ENCODE data around the gene GABRP. TPM values are rescaled to one million over a fixed set of nuclear protein-coding genes. Genes with fewer than 3 reads are reported as not detected.
"Not testable (repeated sequence)": the region's sequence is repeated elsewhere in the genome, so short reads cannot be mapped to it uniquely, and the experiment has no call there.

GABRP gene
- total RNA-seq, 1 experiment from 2014 or later: not detected

GRCh38 chr5:170750791-170751190 lies 32.7 kb upstream of the GABRP start:
- CTCF ChIA-PET: interaction anchor here (0.6 to 16.7 kb wide), 9 partner anchors 19 to 580 kb away, joined by 3 to 992 read pairs (median 3); partner anchors contain the start of gene GABRP
- no peak overlapping the region for H3K4me3 Mint-ChIP-seq (ENCODE audit: unreplicated experiment)
- intact Hi-C loops (cut with micrococcal nuclease): no loop called here
- TF ChIP-seq, protein P1, sequence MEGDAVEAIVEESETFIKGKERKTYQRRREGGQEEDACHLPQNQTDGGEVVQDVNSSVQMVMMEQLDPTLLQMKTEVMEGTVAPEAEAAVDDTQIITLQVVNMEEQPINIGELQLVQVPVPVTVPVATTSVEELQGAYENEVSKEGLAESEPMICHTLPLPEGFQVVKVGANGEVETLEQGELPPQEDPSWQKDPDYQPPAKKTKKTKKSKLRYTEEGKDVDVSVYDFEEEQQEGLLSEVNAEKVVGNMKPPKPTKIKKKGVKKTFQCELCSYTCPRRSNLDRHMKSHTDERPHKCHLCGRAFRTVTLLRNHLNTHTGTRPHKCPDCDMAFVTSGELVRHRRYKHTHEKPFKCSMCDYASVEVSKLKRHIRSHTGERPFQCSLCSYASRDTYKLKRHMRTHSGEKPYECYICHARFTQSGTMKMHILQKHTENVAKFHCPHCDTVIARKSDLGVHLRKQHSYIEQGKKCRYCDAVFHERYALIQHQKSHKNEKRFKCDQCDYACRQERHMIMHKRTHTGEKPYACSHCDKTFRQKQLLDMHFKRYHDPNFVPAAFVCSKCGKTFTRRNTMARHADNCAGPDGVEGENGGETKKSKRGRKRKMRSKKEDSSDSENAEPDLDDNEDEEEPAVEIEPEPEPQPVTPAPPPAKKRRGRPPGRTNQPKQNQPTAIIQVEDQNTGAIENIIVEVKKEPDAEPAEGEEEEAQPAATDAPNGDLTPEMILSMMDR (IDR thresholded peaks at IDR 0.05; ENCODE audit: unreplicated experiment): no peak
- POLR2A ChIA-PET: no interaction called here
- no peaks in the 10 kb centered on the region for H3K36me3 Mint-ChIP-seq (ENCODE audit: insufficient read depth, unreplicated experiment)
- H3K27me3 Mint-ChIP-seq (ENCODE audit: insufficient read depth, unreplicated experiment): no peaks in the 10 kb centered on the region
- H3K9me3 Mint-ChIP-seq (ENCODE audit: unreplicated experiment): peaks cover 8% of the 10 kb centered on the region
- DNase-seq (ENCODE audit: unreplicated experiment): no peak
- no TSS peak for BruUV-seq (replicated peaks)
- H3K4me1 Mint-ChIP-seq (ENCODE audit: insufficient read depth, unreplicated experiment): peaks cover 36% of the 10 kb centered on the region
- no peak overlapping the region for H3K27ac Mint-ChIP-seq (ENCODE audit: low read depth, unreplicated experiment)

DNA sequence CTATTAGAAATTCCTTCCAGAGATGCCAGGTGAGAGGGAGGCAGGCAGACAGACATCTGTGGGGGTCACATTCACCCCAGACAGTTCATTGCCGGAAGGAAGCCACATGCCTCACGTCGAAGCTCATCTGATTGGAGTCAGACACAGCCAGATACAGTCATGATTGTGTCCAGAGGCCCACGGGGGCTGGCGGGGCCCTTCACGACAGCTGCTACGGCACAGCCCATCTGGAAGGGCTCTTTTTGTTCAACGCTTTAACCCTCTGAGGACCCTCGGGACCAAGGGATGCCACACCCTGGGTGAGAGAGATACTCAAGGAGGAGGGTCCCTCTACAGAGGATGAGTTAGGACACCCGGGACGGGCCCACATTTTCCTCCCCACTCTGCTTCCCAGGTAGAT lies 31.9 kb upstream of the GABRP start:
- H3K27me3 Mint-ChIP-seq (ENCODE audit: insufficient read depth, unreplicated experiment): no peaks in the 10 kb centered on the region
- CTCF ChIA-PET: interaction anchor here (0.6 to 16.7 kb wide), 5 partner anchors 12 to 316 kb away, joined by 3 to 992 read pairs (median 3); partner anchors contain the start of gene GABRP
- intact Hi-C loops (cut with micrococcal nuclease): no loop called here

DNA sequence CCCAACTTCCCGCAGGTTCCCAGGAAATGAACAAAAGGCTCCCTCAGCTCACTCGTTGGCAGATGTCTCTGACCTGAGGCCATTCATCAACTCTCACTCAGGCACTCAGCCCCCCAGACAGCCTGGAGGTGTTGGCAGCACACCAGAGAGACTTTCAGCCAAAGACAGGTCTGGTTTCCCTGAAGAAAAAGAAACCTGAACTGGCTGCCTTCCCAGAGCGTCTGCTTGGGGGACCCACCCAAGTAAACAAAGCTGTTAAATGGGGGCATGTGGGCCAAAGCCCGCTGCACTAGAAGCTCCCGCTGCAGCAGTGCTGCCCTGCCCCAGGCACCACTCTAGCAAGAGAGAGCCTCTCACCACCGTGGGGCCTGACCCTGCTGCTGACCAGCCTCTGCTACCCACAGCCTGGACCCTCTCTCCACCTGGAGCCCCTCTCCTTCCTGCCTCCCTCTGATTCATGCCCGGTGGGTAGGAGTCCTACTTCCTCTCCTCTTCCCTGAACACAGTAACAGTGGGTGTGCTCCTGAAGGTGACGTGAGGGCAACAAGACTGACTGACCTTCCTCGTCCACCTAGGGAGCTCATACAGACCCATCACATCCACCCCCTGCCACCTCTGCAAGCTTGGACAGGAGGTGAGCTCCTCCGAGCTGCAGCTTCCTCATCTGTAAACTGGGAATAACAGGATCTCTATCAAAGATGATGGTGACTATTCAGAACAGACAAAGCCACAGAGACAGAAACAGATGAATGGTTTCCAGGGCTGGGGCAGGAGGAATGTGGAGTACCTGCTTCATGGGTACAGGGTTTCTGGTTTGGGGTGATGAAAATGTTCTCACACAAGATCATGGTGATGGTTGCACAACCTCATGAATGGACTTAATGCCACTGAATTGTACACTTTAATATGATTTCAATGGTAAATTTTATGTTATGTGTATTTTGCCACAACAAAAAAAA lies 31.0 kb upstream of the GABRP start:
- CTCF ChIA-PET: interaction anchor here (0.6 to 16.7 kb wide), 3 partner anchors 11 to 119 kb away, joined by 3 to 992 read pairs (median 7); partner anchors contain the start of gene GABRP
- BruUV-seq (replicated peaks): no TSS peak
- H3K4me3 Mint-ChIP-seq (ENCODE audit: unreplicated experiment): peak overlapping the region; percentile 9
- H3K4me1 Mint-ChIP-seq (ENCODE audit: insufficient read depth, unreplicated experiment): peaks cover 53% of the 10 kb centered on the region
- intact Hi-C loops (cut with micrococcal nuclease): no loop called here
- H3K27ac Mint-ChIP-seq (ENCODE audit: low read depth, unreplicated experiment): peak overlapping the region; percentile 72
- peaks cover 8% of the 10 kb centered on the region for H3K9me3 Mint-ChIP-seq (ENCODE audit: unreplicated experiment)
- no peaks in the 10 kb centered on the region for H3K27me3 Mint-ChIP-seq (ENCODE audit: insufficient read depth, unreplicated experiment)
- H3K36me3 Mint-ChIP-seq (ENCODE audit: insufficient read depth, unreplicated experiment): no peaks in the 10 kb centered on the region
- TF ChIP-seq, protein P1 (IDR thresholded peaks at IDR 0.05; ENCODE audit: unreplicated experiment): no peak
- POLR2A ChIA-PET: interaction anchor here (0.7 to 0.8 kb wide), 2 partner anchors 25 to 39 kb away, joined by 3 read pairs; no protein-coding TSS in a partner anchor
- peak; percentile 92 for DNase-seq (ENCODE audit: unreplicated experiment)

More for the DNA sequence above, 31.9 kb upstream of the GABRP start:
- Mint-ChIP-seq H3K9me3 (ENCODE audit: unreplicated experiment) (peaks cover 8% of the 10 kb centered on the region), H3K4me3 (ENCODE audit: unreplicated experiment) (no peak overlapping the region), H3K27ac (ENCODE audit: low read depth, unreplicated experiment) (peak overlapping the region; percentile 72), H3K4me1 (ENCODE audit: insufficient read depth, unreplicated experiment) (peaks cover 43% of the 10 kb centered on the region), H3K36me3 (ENCODE audit: insufficient read depth, unreplicated experiment) (no peaks in the 10 kb centered on the region)
- TF ChIP-seq, protein P1 (IDR thresholded peaks at IDR 0.05; ENCODE audit: unreplicated experiment): no peak
- peak; percentile 33 for DNase-seq (ENCODE audit: unreplicated experiment)
- POLR2A ChIA-PET: no interaction called here
- no TSS peak for BruUV-seq (replicated peaks)

DNA sequence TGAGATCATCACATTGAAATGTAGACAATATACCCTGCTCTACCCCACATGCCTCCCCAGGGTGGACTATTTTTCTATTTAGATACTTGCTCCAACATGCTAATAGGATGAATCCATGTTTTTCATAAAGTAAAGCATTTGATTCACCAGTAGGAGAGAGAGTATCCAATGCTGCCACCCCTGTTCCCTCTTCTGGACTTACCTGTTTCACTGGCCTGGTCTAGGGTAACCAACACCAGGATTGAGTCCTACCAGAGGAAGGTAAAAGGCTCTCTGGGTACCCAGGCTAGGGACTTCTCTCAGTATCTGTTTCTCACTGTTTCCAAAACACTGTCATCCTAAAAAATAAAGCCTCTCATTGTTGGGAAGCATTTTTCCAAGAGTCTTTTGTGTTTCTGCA lies 30.2 kb upstream of the GABRP start:
- Mint-ChIP-seq H3K36me3 (ENCODE audit: insufficient read depth, unreplicated experiment) (no peaks in the 10 kb centered on the region), H3K9me3 (ENCODE audit: unreplicated experiment) (peaks cover 8% of the 10 kb centered on the region), H3K27ac (ENCODE audit: low read depth, unreplicated experiment) (no peak overlapping the region), H3K4me3 (ENCODE audit: unreplicated experiment) (no peak overlapping the region), H3K4me1 (ENCODE audit: insufficient read depth, unreplicated experiment) (peaks cover 59% of the 10 kb centered on the region), H3K27me3 (ENCODE audit: insufficient read depth, unreplicated experiment) (no peaks in the 10 kb centered on the region)
- ChIA-PET CTCF (interaction anchor here (1.0 to 16.7 kb wide), 2 partner anchors 9 to 36 kb away, joined by 4 to 992 read pairs; partner anchors contain the start of gene GABRP), POLR2A (interaction anchor here (0.8 kb wide), 1 partner anchor 39 kb away, joined by 3 read pairs; no protein-coding TSS in a partner anchor)
- intact Hi-C loops (cut with micrococcal nuclease): no loop called here
- TF ChIP-seq, protein P1 (IDR thresholded peaks at IDR 0.05; ENCODE audit: unreplicated experiment): no peak
- peak; percentile 14 for DNase-seq (ENCODE audit: unreplicated experiment)
- no TSS peak for BruUV-seq (replicated peaks)

- intact Hi-C loops (cut with micrococcal nuclease); BruUV-seq (replicated peaks); H3K27ac Mint-ChIP-seq (ENCODE audit: low read depth, unreplicated experiment); H3K9me3 Mint-ChIP-seq (ENCODE audit: unreplicated experiment); H3K27me3 Mint-ChIP-seq (ENCODE audit: insufficient read depth, unreplicated experiment); DNase-seq (ENCODE audit: unreplicated experiment); H3K36me3 Mint-ChIP-seq (ENCODE audit: insufficient read depth, unreplicated experiment): not testable (repeated sequence)
- ChIA-PET POLR2A (interaction anchor here (2.2 kb wide), 1 partner anchor 8 kb away, joined by 17 read pairs; no protein-coding TSS in a partner anchor), CTCF (interaction anchor here (0.5 to 2.7 kb wide), 6 partner anchors 9 to 348 kb away, joined by 3 to 43 read pairs (median 6); no protein-coding TSS in a partner anchor)
- peaks cover 57% of the 10 kb centered on the region for H3K4me1 Mint-ChIP-seq (ENCODE audit: insufficient read depth, unreplicated experiment)
- H3K4me3 Mint-ChIP-seq (ENCODE audit: unreplicated experiment): peak overlapping the region; percentile 15
Measured at GRCh38 chr5:170754508-170754907, 29.0 kb upstream of the GABRP start.

Measured in MCF 10A (cell line).